ENCODE results near the gene FRY. TPM values are rescaled to one million over a fixed set of nuclear protein-coding genes. Genes with fewer than 3 reads are reported as not detected.

FRY gene
- total and polyA plus RNA-seq, 4 experiments from 2014 or later: 2.3 to 19.2 (median 11.8) TPM

DNA sequence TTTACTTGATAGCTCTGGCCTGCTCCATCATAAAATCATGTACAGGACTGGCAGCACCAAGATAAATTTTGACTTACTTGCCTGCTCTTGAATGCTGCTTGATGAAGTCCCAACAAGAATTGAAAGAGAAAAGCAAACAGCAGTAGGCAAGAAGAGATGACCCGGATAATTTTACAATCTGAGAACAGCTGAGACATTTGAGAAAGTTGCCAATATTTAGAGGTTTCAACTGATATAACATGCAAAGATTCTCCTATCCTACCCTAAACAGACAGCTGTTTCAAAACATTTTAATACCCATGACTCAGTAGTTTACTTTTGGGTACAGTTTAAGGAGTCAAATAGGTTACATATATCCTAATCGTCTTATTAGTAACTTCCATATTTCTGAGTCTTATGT, 5.9 kb downstream of the FRY start:
- intact Hi-C loops (cut with micrococcal nuclease): loop anchor here (10.0 kb wide), 1 partner anchor 107 kb away; no protein-coding TSS in a partner anchor
- H3K4me3 ChIP-seq (ENCODE audit: low read length in 2 of 2): no peak overlapping the region
- Mint-ChIP-seq H3K4me1 (peaks cover 12 to 65% (median 46%) of the 10 kb centered on the region in 4 donors), H3K9me3 (no peaks in the 10 kb centered on the region), H3K27ac (peak overlapping the region in 3 of 7 donors; percentile 5 to 56 (median 18)), H3K4me3 (peak overlapping the region in 1 of 8 donors; percentile 24), H3K27me3 (peaks cover 0 to 1% of the 10 kb centered on the region in 2 donors), H3K36me3 (no peaks in the 10 kb centered on the region)
- ChIA-PET POLR2A (ENCODE audit: partially characterized antibody) (interaction anchor here (0.9 to 1.5 kb wide), 2 partner anchors 10 to 108 kb away, joined by 3 to 4 read pairs; no protein-coding TSS in a partner anchor), CTCF (ENCODE audit: partially characterized antibody) (interaction anchor here (1.9 kb wide), 1 partner anchor 10 kb away, joined by 7 read pairs; no protein-coding TSS in a partner anchor)
- DNase-seq: no peak
- no peaks in the 10 kb centered on the region for H3K9me3 ChIP-seq (ENCODE audit: control insufficient read depth in 1 of 2, low read length in 2 of 2)
- peaks cover 19% of the 10 kb centered on the region for H3K4me1 ChIP-seq (ENCODE audit: insufficient read depth, low read length)
- no peak overlapping the region for H3K27ac ChIP-seq (ENCODE audit: low read depth, low read length)
- H3K36me3 ChIP-seq (ENCODE audit: insufficient read depth, low read length): no peaks in the 10 kb centered on the region
- H3K27me3 ChIP-seq (ENCODE audit: insufficient read depth, low read length): no peaks in the 10 kb centered on the region

DNA sequence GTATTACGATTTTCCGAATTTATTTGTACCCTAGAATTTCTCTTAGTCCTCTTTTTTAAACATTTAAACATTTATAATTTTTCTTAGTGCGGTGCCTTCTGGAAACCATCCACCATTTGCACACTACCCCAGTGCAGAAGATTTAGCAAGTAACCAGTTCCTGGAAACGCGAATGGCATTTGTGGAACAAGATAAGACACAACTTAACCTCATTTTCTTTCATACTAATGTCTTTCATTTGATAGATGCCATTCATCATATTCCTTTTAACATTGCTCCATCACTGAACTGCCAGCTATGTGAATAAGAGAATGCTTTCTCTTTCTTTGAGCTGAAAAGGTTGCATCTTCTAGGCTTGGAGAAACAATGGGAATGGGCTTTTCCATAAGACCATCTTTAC, 6.8 kb downstream of the FRY start:
- Mint-ChIP-seq H3K9me3 (peaks cover 0 to 3% (median 0%) of the 10 kb centered on the region in 8 donors), H3K4me1 (peaks cover 17 to 71% (median 48%) of the 10 kb centered on the region in 4 donors), H3K36me3 (peaks cover 0 to 5% of the 10 kb centered on the region in 2 donors), H3K27me3 (peaks cover 0 to 1% of the 10 kb centered on the region in 2 donors), H3K27ac (peak overlapping the region in 1 of 7 donors; percentile 1), H3K4me3 (no peak overlapping the region)
- no peaks in the 10 kb centered on the region for H3K27me3 ChIP-seq (ENCODE audit: insufficient read depth, low read length)
- POLR2A ChIA-PET (ENCODE audit: partially characterized antibody): interaction anchor here (0.9 to 1.5 kb wide), 2 partner anchors 9 to 109 kb away, joined by 3 to 4 read pairs; no protein-coding TSS in a partner anchor
- no peaks in the 10 kb centered on the region for H3K36me3 ChIP-seq (ENCODE audit: insufficient read depth, low read length)
- no peak overlapping the region for H3K4me3 ChIP-seq (ENCODE audit: low read length in 2 of 2)
- DNase-seq: no peak
- H3K27ac ChIP-seq (ENCODE audit: low read depth, low read length): no peak overlapping the region
- intact Hi-C loops (cut with micrococcal nuclease): loop anchor here (10.0 kb wide), 1 partner anchor 106 kb away; no protein-coding TSS in a partner anchor
- CTCF ChIA-PET (ENCODE audit: partially characterized antibody): interaction anchor here (1.2 to 1.9 kb wide), 2 partner anchors 9 to 13 kb away, joined by 4 to 7 read pairs; no protein-coding TSS in a partner anchor
- H3K9me3 ChIP-seq (ENCODE audit: control insufficient read depth in 1 of 2, low read length in 2 of 2): no peaks in the 10 kb centered on the region
- peaks cover 24% of the 10 kb centered on the region for H3K4me1 ChIP-seq (ENCODE audit: insufficient read depth, low read length)

DNA sequence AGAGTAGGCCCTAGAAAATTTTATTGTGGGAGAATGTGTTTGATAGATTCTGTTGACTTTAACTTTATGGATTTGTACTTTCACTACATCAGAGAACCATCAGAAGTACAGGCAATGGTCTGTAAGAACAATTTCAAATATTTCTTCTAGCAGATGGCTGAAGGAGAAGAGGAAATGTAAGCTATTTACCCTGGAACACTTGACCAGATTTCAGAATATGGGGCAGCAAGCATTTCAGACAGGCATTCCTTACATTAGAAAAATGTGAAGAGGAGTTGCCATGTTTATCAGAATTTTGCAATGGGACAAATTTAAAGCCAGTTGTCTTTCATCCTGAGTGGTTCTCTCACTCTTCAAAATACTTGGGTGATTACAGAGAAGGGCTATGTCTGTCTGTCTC, 7.5 kb downstream of the FRY start:
- Histone ChIP-seq H3K9me3 (ENCODE audit: control insufficient read depth in 1 of 2, low read length in 2 of 2) (no peaks in the 10 kb centered on the region), H3K36me3 (ENCODE audit: insufficient read depth, low read length) (no peaks in the 10 kb centered on the region), H3K27me3 (ENCODE audit: insufficient read depth, low read length) (no peaks in the 10 kb centered on the region), H3K27ac (ENCODE audit: low read depth, low read length) (no peak overlapping the region), H3K4me1 (ENCODE audit: insufficient read depth, low read length) (peaks cover 20% of the 10 kb centered on the region), H3K4me3 (ENCODE audit: low read length in 2 of 2) (no peak overlapping the region)
- H3K9me3 Mint-ChIP-seq: peaks cover 0 to 3% (median 0%) of the 10 kb centered on the region in 8 donors
- intact Hi-C loops (cut with micrococcal nuclease): loop anchor here (10.0 kb wide), 1 partner anchor 106 kb away; no protein-coding TSS in a partner anchor
- H3K4me1 Mint-ChIP-seq: peaks cover 17 to 66% (median 44%) of the 10 kb centered on the region in 4 donors
- ChIA-PET POLR2A (ENCODE audit: partially characterized antibody) (no interaction called here), CTCF (ENCODE audit: partially characterized antibody) (interaction anchor here (1.2 to 1.9 kb wide), 2 partner anchors 9 to 12 kb away, joined by 4 to 7 read pairs; no protein-coding TSS in a partner anchor)
- no peak for DNase-seq
- peaks cover 0 to 5% of the 10 kb centered on the region in 2 donors for H3K36me3 Mint-ChIP-seq
- peak overlapping the region in 3 of 7 donors; percentile 1 to 13 (median 4) for H3K27ac Mint-ChIP-seq
- H3K27me3 Mint-ChIP-seq: peaks cover 0 to 1% of the 10 kb centered on the region in 2 donors
- H3K4me3 Mint-ChIP-seq: no peak overlapping the region

DNA sequence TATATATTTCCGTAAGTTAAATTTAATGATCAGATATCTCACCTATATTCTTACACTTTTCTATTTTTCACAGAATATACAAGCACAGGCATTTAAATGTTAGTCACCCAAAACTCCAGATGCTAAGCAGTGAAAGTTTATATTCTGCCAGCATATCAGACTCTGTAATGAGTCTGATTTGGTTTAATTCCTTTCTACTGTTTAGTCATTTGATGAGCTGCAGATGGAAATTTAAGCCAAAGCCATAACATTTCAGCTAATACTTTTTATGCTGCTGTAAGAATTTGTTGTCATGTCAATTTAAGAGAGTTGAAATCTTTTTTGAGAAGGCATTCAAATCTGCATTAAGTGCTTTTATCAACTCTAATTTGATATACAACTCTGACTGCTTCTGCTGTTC, 8.0 kb downstream of the FRY start:
- Mint-ChIP-seq H3K9me3 (peaks cover 0 to 3% (median 0%) of the 10 kb centered on the region in 8 donors), H3K36me3 (peaks cover 0 to 5% of the 10 kb centered on the region in 2 donors), H3K27ac (peak overlapping the region in 1 of 7 donors; percentile 13), H3K27me3 (peaks cover 0 to 1% of the 10 kb centered on the region in 2 donors), H3K4me3 (no peak overlapping the region), H3K4me1 (peaks cover 17 to 66% (median 45%) of the 10 kb centered on the region in 4 donors)
- Histone ChIP-seq H3K27me3 (ENCODE audit: insufficient read depth, low read length) (no peaks in the 10 kb centered on the region), H3K36me3 (ENCODE audit: insufficient read depth, low read length) (no peaks in the 10 kb centered on the region), H3K9me3 (ENCODE audit: control insufficient read depth in 1 of 2, low read length in 2 of 2) (no peaks in the 10 kb centered on the region), H3K4me3 (ENCODE audit: low read length in 2 of 2) (no peak overlapping the region), H3K4me1 (ENCODE audit: insufficient read depth, low read length) (peaks cover 20% of the 10 kb centered on the region), H3K27ac (ENCODE audit: low read depth, low read length) (no peak overlapping the region)
- DNase-seq: no peak
- CTCF ChIA-PET (ENCODE audit: partially characterized antibody): interaction anchor here (1.9 kb wide), 1 partner anchor 8 kb away, joined by 7 read pairs; no protein-coding TSS in a partner anchor
- POLR2A ChIA-PET (ENCODE audit: partially characterized antibody): no interaction called here
- intact Hi-C loops (cut with micrococcal nuclease): loop anchor here (10.0 kb wide), 1 partner anchor 105 kb away; no protein-coding TSS in a partner anchor

DNA sequence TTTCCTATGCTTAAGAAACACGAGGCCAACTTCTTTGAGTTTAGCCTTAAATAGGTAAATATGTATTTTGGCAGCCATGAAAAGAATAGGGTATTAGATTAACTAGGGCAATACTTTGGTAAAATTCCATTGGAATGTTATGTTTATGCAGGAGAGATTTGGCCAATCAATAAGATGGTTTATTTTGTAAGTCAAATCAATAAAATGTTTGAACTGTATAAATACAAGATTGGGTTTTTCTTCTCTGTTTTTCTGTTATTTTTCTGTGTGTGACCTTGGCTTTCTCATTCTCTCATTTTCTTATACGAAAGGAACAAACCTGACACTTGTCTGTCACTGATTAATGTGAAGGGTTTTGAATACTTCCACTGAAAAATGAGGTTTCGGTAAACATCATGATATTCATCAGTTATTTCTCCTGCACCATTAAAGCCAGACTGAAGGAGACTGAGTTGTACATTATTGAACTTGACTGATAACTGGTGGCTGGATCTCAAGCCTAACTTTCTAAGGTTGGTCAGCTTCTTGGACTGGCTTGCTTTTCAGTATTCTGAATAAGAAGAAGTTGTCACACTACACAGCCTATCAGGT, 8.6 kb downstream of the FRY start:
- ChIA-PET POLR2A (ENCODE audit: partially characterized antibody) (interaction anchor here (1.4 kb wide), 1 partner anchor 9 kb away, joined by 5 read pairs; no protein-coding TSS in a partner anchor), CTCF (ENCODE audit: partially characterized antibody) (no interaction called here)
- Mint-ChIP-seq H3K4me3 (no peak overlapping the region), H3K36me3 (peaks cover 0 to 5% of the 10 kb centered on the region in 2 donors), H3K27ac (peak overlapping the region in 2 of 7 donors; percentile 52 to 77), H3K4me1 (peaks cover 17 to 66% (median 44%) of the 10 kb centered on the region in 4 donors), H3K9me3 (peaks cover 0 to 3% (median 0%) of the 10 kb centered on the region in 8 donors), H3K27me3 (peaks cover 0 to 1% of the 10 kb centered on the region in 2 donors)
- no peak overlapping the region for H3K4me3 ChIP-seq (ENCODE audit: low read length in 2 of 2)
- H3K9me3 ChIP-seq (ENCODE audit: control insufficient read depth in 1 of 2, low read length in 2 of 2): no peaks in the 10 kb centered on the region
- intact Hi-C loops (cut with micrococcal nuclease): no loop called here
- DNase-seq: no peak
- no peaks in the 10 kb centered on the region for H3K36me3 ChIP-seq (ENCODE audit: insufficient read depth, low read length)
- peaks cover 20% of the 10 kb centered on the region for H3K4me1 ChIP-seq (ENCODE audit: insufficient read depth, low read length)
- H3K27me3 ChIP-seq (ENCODE audit: insufficient read depth, low read length): no peaks in the 10 kb centered on the region
- no peak overlapping the region for H3K27ac ChIP-seq (ENCODE audit: low read depth, low read length)

DNA sequence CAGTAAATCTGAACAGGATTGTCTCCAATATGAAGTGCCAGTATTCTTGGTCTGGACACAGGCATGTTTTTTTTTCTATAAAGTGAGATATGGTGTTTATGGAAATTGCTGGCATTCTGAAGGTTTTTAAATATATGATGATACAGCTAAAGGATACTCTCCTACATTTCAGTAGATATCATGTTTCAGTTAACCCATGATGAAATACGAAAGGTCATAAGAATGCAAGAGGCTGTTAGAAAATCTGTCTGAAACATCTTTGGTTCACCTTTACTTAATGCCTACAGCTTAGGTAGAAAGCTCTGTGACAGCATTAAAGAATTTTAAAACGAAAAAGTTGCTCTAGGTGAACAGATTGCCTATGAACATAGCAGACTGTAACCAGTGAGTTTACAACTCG, 9.1 kb downstream of the FRY start:
- Mint-ChIP-seq H3K36me3 (peaks cover 0 to 5% of the 10 kb centered on the region in 2 donors), H3K27me3 (peaks cover 0 to 1% of the 10 kb centered on the region in 2 donors), H3K4me3 (no peak overlapping the region), H3K27ac (peak overlapping the region in 1 of 7 donors; percentile 44), H3K4me1 (peaks cover 16 to 66% (median 44%) of the 10 kb centered on the region in 4 donors), H3K9me3 (peaks cover 0 to 3% (median 0%) of the 10 kb centered on the region in 8 donors)
- Histone ChIP-seq H3K4me3 (ENCODE audit: low read length in 2 of 2) (no peak overlapping the region), H3K9me3 (ENCODE audit: control insufficient read depth in 1 of 2, low read length in 2 of 2) (no peaks in the 10 kb centered on the region), H3K27me3 (ENCODE audit: insufficient read depth, low read length) (no peaks in the 10 kb centered on the region), H3K4me1 (ENCODE audit: insufficient read depth, low read length) (peaks cover 20% of the 10 kb centered on the region), H3K27ac (ENCODE audit: low read depth, low read length) (no peak overlapping the region), H3K36me3 (ENCODE audit: insufficient read depth, low read length) (no peaks in the 10 kb centered on the region)
- ChIA-PET POLR2A (ENCODE audit: partially characterized antibody) (interaction anchor here (1.4 kb wide), 1 partner anchor 10 kb away, joined by 5 read pairs; no protein-coding TSS in a partner anchor), CTCF (ENCODE audit: partially characterized antibody) (interaction anchor here (0.9 kb wide), 1 partner anchor 15 kb away, joined by 3 read pairs; no protein-coding TSS in a partner anchor)
- DNase-seq: no peak
- intact Hi-C loops (cut with micrococcal nuclease): no loop called here

DNA sequence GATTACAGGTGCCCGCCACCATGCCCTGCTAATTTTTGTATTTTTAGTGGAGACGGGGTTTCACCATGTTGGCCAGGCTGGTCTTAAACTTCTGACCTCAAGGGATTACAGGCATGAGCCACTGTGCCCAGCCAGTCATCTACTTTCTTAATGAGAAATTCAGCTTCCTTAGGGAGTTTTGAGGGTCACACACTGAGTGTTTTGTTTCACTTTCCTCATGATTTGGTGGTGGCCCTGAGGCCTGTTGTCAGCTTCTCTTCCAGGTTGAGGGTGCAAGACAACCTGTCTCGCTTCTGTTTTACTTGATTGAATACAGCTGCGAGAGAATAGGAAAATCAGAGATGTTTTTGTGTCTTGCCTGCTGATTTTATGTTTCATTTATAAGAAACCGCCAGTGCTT, 9.9 kb downstream of the FRY start:
- DNase-seq: no peak
- Mint-ChIP-seq H3K27ac (peak overlapping the region in 1 of 7 donors; percentile 9), H3K36me3 (peaks cover 0 to 5% of the 10 kb centered on the region in 2 donors), H3K9me3 (peaks cover 0 to 3% (median 0%) of the 10 kb centered on the region in 8 donors), H3K27me3 (peaks cover 0 to 1% of the 10 kb centered on the region in 2 donors), H3K4me1 (peaks cover 19 to 64% (median 43%) of the 10 kb centered on the region in 4 donors), H3K4me3 (no peak overlapping the region)
- Histone ChIP-seq H3K27ac (ENCODE audit: low read depth, low read length) (no peak overlapping the region), H3K27me3 (ENCODE audit: insufficient read depth, low read length) (no peaks in the 10 kb centered on the region), H3K4me3 (ENCODE audit: low read length in 2 of 2) (no peak overlapping the region), H3K9me3 (ENCODE audit: control insufficient read depth in 1 of 2, low read length in 2 of 2) (no peaks in the 10 kb centered on the region), H3K36me3 (ENCODE audit: insufficient read depth, low read length) (no peaks in the 10 kb centered on the region), H3K4me1 (ENCODE audit: insufficient read depth, low read length) (peaks cover 20% of the 10 kb centered on the region)
- intact Hi-C loops (cut with micrococcal nuclease): no loop called here
- ChIA-PET CTCF (ENCODE audit: partially characterized antibody) (interaction anchor here (0.9 to 1.0 kb wide), 2 partner anchors 11 to 14 kb away, joined by 3 read pairs; no protein-coding TSS in a partner anchor), POLR2A (ENCODE audit: partially characterized antibody) (interaction anchor here (0.6 to 1.4 kb wide), 2 partner anchors 11 to 833 kb away, joined by 3 to 5 read pairs; no protein-coding TSS in a partner anchor)

All from CD4-positive, alpha-beta memory T cell (primary cell).